Mucosa of descending colon (tissue), 3 donors: ENCODE measurements around the gene CMYA5. TPM values are rescaled to one million over a fixed set of nuclear protein-coding genes. Genes with fewer than 3 reads are reported as not detected.

Experiments
- ATAC-seq: fragments of 200-7000 bp; cut with Tn5 transposase; one replicate; pipeline ENCODE4 v1.9.1; 2020; ENCODE audit warnings: mild to moderate bottlenecking, moderate library complexity
- DNase-seq, 3 donors: peaks; one replicate each; pipeline ENCODE4 v3.0.0-alpha.2; 2020
- H3K36me3 ChIP-seq: fragments of 200-600 bp; one replicate; pipeline ENCODE4 v1.8.0; 2021; ENCODE audit warnings: low read depth, mild to moderate bottlenecking
- H3K4me1 ChIP-seq: fragments of 200-600 bp; one replicate; pipeline ENCODE4 v1.8.0; 2021; ENCODE audit warnings: low read depth, mild to moderate bottlenecking
- H3K4me3 ChIP-seq: fragments of 200-600 bp; one replicate; pipeline ENCODE4 v1.8.0; 2021; ENCODE audit warnings: mild to moderate bottlenecking
- H3K9me3 ChIP-seq: fragments of 200-600 bp; one replicate; pipeline ENCODE4 v1.8.0; 2021; ENCODE audit warnings: mild to moderate bottlenecking
- intact Hi-C, 2 donors: fragments of 100-400 bp; cut with DNase I in 1 of 2; cut with micrococcal nuclease in 1 of 2; formaldehyde crosslinking; loops; one replicate each; pipeline versions ENCODE4 v1.11.0 to v1.11.1; 2022; cut with DNase I, micrococcal nuclease
- total RNA-seq, 3 donors: library from RNA; stranded (reverse); fragmentation: NEBNext Ultra II Directional in 2 of 3; extraction: Animal tissue kit (Norgen Biotek cat#: 25700) in 2 of 3; gene quantifications; one replicate each; pipeline versions ENCODE4 v1.2.1 to v1.2.4, GENCODE V29; 2021 to 2023
- TF ChIP-seq, protein P1 (sequence below): fragments of 200-600 bp; IDR thresholded peaks from one replicate; pipeline ENCODE4 v1.8.0; 2022; ENCODE audit warnings: antibody characterized with exemption, mild to moderate bottlenecking
- donor health status: DM: no; HTN: no; CAD: no; lungs with moderate emphysema.
- donor health status: DM: no; HTN: no; CAD: no.
- donor health status: DM: no; HTN: yes; CAD: no.

Gene CMYA5
- total RNA-seq, 3 donors from 2014 or later, result 0.55 to 3.3 (median 1.1) TPM

DNA sequence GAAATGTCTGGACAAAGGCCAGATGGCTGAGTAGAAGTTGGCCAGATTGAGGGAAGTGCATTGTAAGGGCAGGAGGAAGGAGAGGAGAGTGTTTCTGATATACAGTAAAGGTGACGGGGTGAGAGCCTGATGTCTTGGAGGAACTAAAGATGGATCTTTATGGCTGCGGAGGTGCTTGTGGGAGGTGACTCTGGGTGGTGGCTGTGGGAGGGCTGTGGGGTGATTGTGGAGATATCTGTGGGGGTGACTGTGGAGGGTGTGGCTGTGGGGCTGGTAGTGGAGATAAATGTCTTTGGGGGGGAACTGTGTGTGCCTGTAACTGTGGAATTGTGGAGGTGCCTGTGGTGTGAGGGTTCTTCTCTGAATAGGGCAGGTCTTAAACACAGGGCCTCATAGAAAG lies 121.4 kb downstream of the CMYA5 start:
- no peak overlapping the region for H3K4me3 ChIP-seq
- H3K9me3 ChIP-seq, result no peaks in the 10 kb centered on the region
- intact Hi-C loops, result no loop called here
- no peak for ATAC-seq
- no peak for DNase-seq
- TF ChIP-seq, protein P1, sequence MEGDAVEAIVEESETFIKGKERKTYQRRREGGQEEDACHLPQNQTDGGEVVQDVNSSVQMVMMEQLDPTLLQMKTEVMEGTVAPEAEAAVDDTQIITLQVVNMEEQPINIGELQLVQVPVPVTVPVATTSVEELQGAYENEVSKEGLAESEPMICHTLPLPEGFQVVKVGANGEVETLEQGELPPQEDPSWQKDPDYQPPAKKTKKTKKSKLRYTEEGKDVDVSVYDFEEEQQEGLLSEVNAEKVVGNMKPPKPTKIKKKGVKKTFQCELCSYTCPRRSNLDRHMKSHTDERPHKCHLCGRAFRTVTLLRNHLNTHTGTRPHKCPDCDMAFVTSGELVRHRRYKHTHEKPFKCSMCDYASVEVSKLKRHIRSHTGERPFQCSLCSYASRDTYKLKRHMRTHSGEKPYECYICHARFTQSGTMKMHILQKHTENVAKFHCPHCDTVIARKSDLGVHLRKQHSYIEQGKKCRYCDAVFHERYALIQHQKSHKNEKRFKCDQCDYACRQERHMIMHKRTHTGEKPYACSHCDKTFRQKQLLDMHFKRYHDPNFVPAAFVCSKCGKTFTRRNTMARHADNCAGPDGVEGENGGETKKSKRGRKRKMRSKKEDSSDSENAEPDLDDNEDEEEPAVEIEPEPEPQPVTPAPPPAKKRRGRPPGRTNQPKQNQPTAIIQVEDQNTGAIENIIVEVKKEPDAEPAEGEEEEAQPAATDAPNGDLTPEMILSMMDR, result no peak
- H3K4me1 ChIP-seq, result no peaks in the 10 kb centered on the region
- no peaks in the 10 kb centered on the region for H3K36me3 ChIP-seq

DNA sequence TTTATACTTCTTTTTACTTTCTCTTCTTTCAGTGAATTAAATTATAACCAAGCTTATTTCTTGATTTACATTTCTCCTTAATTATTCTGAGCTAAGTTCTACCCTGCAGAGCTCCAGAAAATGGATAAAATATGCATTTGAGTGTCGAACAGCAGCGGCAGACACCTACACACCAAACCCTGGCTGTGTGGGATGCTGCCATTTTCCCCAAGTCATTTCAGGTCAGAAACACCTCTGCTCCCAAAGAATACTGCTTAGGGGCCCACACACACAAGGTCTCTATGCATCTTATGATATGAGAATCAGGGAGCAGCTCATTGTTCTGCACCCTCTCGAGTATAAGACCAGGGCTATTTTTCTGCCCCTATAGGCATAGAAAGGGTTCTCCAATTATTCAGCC lies 122.3 kb downstream of the CMYA5 start:
- TF ChIP-seq, protein P1, result no peak
- Histone ChIP-seq H3K9me3 (no peaks in the 10 kb centered on the region), H3K4me1 (no peaks in the 10 kb centered on the region), H3K36me3 (no peaks in the 10 kb centered on the region), H3K4me3 (no peak overlapping the region)
- intact Hi-C loops, result no loop called here
- DNase-seq (no peak), ATAC-seq (no peak)

DNA sequence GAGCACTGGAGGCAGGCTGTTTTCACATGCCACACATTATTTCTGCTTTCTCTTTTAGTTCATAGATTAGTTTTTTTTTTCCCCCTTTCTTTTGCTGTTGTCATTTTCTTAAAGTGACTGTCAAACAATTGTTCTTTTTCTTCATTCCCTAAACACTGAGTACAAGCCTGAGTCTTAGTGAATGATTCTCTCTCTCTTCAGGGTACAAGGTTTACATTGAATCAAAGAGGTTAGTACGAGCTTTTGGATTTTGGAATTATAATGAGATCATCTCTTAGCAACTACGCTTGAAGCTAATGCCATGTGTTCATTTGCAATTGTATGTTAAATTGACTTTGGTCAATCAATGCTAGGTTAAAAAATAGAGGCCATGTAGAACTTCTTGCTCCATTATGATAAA lies 125.1 kb downstream of the CMYA5 start:
- no peaks in the 10 kb centered on the region for H3K36me3 ChIP-seq
- ATAC-seq (no peak), DNase-seq (no peak)
- H3K4me3 ChIP-seq, result no peak overlapping the region
- H3K4me1 ChIP-seq, result no peaks in the 10 kb centered on the region
- intact Hi-C loops, result no loop called here
- H3K9me3 ChIP-seq, result no peaks in the 10 kb centered on the region
- TF ChIP-seq, protein P1, result no peak

DNA sequence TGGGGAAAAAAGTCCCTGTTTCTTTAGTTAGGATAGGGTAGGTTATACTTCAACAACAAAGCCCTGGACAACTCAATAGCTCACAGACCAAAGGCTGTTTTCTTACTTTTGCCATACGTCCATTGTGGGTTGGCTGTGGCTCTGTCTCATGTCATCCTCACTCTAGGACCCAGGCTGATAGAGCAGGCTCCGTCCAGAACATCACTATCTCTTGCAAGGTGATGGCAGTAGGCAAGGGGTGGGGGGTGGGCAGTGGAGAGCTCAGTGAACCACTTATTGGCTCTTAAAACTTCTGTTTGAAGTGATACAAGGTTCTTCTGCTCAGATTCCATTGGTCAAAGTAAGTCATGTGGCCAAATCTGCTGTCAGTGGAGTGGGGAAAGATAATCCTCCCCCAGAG lies 126.4 kb downstream of the CMYA5 start:
- no peaks in the 10 kb centered on the region for H3K9me3 ChIP-seq
- ATAC-seq (no peak), DNase-seq (no peak)
- no peaks in the 10 kb centered on the region for H3K4me1 ChIP-seq
- H3K36me3 ChIP-seq, result no peaks in the 10 kb centered on the region
- H3K4me3 ChIP-seq, result no peak overlapping the region
- TF ChIP-seq, protein P1, result no peak
- intact Hi-C loops, result no loop called here

DNA sequence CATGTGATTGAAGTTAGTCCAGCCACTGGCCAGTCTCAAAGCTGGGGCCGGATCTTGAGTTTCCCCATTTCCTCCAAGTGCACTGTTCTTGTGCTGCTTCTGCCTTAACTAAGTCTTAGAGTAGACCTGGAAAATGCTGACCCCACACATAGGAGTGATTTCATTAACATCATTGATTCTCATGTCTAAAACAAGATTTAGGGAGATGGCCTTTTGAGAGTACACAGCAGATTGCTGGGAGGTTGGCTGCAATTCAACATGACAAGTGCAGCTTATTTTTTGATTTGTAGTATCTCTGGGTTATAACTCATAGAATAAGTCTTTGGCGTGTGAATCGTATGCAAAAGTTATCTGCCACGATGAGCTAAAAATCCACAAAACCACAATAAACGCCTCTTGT lies 131.0 kb downstream of the CMYA5 start:
- no peaks in the 10 kb centered on the region for H3K36me3 ChIP-seq
- DNase-seq (no peak), ATAC-seq (no peak)
- intact Hi-C loops, result no loop called here
- H3K4me1 ChIP-seq, result no peaks in the 10 kb centered on the region
- TF ChIP-seq, protein P1, result no peak
- no peak overlapping the region for H3K4me3 ChIP-seq
- no peaks in the 10 kb centered on the region for H3K9me3 ChIP-seq

DNA sequence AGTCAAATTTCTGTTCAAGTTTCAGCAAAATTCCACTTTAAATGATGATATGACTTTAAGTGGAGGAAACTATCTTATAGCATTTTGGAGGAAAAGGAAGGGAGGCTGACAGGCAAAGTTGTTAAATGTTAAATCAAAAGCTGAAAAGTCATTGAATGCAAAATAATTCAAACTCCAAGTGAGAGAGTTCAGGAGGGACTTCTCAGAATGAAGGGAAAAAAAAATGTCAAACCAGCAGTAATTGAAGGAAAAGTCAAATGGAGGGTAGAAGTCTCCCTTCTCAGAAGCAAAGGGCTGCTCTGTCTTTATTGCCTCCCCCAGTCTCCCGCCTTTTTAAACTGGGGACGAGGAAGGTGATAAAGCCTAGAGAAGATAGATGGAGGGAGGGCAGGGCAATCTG lies 134.8 kb downstream of the CMYA5 start:
- intact Hi-C loops, result no loop called here
- no peak overlapping the region for H3K4me3 ChIP-seq
- no peaks in the 10 kb centered on the region for H3K36me3 ChIP-seq
- H3K9me3 ChIP-seq, result no peaks in the 10 kb centered on the region
- ATAC-seq (no peak), DNase-seq (no peak)
- TF ChIP-seq, protein P1, result no peak
- no peaks in the 10 kb centered on the region for H3K4me1 ChIP-seq
